ENCODE measurements around the gene DNAI7.

DNAI7 gene

DNA sequence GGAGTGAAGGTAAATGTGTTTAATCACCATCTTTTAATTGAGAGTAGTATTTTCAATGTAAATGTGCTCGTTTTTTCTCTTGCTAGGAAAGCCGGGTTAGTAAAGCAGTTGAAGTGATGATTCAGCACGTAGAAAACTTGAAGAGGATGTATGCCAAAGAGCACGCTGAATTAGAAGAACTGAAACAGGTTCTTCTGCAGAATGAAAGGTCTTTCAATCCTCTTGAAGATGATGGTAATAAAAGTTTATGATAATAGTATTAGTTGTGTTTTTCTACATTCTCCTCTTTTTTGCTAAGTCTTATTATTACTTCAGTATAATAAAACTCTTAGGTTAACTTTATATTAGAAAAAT lies 93.9 kb downstream of the DNAI7 start:
- no peaks in the 10 kb centered on the region for H3K36me3 ChIP-seq (ENCODE audit: low read depth)
- no peak for ATAC-seq (ENCODE audit: low read depth)
- no peaks in the 10 kb centered on the region for H3K9me3 ChIP-seq (ENCODE audit: severe bottlenecking)
- H3K4me3 ChIP-seq (ENCODE audit: severe bottlenecking), result no peak overlapping the region
- no peaks in the 10 kb centered on the region for H3K27me3 ChIP-seq (ENCODE audit: insufficient read depth, poor library complexity, severe bottlenecking)
- no peaks in the 10 kb centered on the region for H3K4me1 ChIP-seq (ENCODE audit: insufficient read depth, poor library complexity, severe bottlenecking)
- TF ChIP-seq, protein P1, sequence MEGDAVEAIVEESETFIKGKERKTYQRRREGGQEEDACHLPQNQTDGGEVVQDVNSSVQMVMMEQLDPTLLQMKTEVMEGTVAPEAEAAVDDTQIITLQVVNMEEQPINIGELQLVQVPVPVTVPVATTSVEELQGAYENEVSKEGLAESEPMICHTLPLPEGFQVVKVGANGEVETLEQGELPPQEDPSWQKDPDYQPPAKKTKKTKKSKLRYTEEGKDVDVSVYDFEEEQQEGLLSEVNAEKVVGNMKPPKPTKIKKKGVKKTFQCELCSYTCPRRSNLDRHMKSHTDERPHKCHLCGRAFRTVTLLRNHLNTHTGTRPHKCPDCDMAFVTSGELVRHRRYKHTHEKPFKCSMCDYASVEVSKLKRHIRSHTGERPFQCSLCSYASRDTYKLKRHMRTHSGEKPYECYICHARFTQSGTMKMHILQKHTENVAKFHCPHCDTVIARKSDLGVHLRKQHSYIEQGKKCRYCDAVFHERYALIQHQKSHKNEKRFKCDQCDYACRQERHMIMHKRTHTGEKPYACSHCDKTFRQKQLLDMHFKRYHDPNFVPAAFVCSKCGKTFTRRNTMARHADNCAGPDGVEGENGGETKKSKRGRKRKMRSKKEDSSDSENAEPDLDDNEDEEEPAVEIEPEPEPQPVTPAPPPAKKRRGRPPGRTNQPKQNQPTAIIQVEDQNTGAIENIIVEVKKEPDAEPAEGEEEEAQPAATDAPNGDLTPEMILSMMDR (IDR thresholded peaks at IDR 0.05; ENCODE audit: poor library complexity, severe bottlenecking), result no peak
- no peak for DNase-seq (ENCODE audit: low spot score)
- H3K27ac ChIP-seq (ENCODE audit: poor library complexity, severe bottlenecking), result no peak overlapping the region

DNA sequence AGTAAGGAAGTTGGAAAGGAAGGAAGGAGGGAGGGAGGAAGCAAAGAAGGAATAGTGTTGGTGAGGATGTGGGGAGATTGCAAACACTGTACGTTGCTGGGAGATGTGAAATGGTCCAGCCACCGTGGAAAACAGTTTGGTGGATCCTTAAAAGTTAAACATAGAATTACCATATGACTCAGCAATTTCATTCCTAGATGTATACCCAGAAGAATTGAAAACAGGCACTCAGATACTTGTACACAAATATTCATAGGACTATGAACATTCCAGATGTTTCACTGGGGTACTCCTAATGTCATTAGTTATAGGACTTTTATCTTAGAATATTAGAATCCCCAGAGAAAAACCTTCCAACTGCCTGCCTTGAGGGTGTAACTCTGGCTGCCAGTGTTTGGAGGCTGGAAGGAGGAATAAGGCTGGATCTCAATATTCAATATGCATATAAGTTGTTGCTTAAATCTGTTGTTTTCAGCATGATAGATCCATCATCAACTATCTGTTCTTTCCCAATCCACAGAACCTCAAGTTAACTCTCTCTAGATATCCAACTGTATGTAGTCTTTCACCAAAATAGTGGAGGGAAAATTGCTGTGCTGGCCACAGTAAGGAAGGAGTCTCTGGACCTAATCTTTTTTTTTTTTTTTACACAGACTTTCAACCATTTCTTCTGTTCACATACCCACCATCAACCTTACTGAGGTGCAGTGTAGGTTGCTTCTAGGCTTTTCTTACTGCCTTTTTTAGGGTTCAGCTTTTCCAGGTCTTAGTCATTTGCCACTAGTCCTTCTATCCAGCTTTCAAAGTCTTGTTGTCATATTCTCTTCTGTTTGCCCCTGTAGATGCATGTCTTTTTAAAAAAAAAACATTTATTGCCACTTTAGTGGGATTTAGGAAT lies 94.5 kb downstream of the DNAI7 start:
- DNase-seq (ENCODE audit: low spot score) (no peak), ATAC-seq (ENCODE audit: low read depth) (no peak)
- no peaks in the 10 kb centered on the region for H3K4me1 ChIP-seq (ENCODE audit: insufficient read depth, poor library complexity, severe bottlenecking)
- H3K36me3 ChIP-seq (ENCODE audit: low read depth), result no peaks in the 10 kb centered on the region
- H3K9me3 ChIP-seq (ENCODE audit: severe bottlenecking), result no peaks in the 10 kb centered on the region
- H3K27ac ChIP-seq (ENCODE audit: poor library complexity, severe bottlenecking), result no peak overlapping the region
- no peaks in the 10 kb centered on the region for H3K27me3 ChIP-seq (ENCODE audit: insufficient read depth, poor library complexity, severe bottlenecking)
- TF ChIP-seq, protein P1 (IDR thresholded peaks at IDR 0.05; ENCODE audit: poor library complexity, severe bottlenecking), result no peak
- no peak overlapping the region for H3K4me3 ChIP-seq (ENCODE audit: severe bottlenecking)

DNA sequence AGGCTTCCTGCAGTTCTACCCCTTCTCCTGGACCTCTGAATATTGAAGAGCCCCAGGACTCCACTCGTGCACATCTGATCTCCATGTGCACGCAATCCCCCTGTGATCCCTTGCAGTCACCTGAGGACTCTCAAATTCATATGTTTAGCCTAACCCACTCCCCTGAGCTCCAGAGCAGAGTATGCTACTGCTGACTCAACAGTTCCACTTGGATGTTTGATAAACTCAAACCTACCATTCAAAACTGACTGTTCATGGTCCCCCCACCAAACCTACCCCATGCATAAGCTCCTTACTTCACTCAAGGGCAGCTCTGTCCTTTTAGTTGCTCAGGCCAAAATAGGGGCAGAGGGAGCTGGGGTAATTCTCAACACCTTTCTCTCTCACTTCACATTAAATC lies 96.0 kb downstream of the DNAI7 start:
- no peaks in the 10 kb centered on the region for H3K4me1 ChIP-seq (ENCODE audit: insufficient read depth, poor library complexity, severe bottlenecking)

DNA sequence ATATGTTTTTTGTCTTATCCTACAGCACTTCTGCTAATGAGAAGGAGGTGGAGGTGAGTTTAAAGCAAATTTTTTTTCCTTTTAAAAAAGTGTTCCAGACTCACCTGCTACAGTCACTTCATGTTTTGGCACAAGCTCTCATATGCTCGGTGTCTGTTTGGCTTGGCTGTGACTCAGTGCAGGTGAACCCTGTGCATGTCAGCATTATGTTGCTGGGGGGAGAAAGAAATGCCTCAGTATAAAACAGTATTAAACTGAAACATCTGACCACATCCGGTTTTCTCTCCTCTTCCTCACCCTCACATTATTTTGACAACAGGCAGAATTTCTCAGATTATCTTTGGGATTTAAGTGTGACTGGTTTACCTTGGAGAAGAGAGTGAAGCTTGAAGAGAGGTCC lies 105.2 kb downstream of the DNAI7 start:
- TF ChIP-seq, protein P1 (IDR thresholded peaks at IDR 0.05; ENCODE audit: poor library complexity, severe bottlenecking), result no peak
- H3K36me3 ChIP-seq (ENCODE audit: low read depth), result no peaks in the 10 kb centered on the region
- peak overlapping the region; percentile 29 for H3K27ac ChIP-seq (ENCODE audit: poor library complexity, severe bottlenecking)
- no peaks in the 10 kb centered on the region for H3K9me3 ChIP-seq (ENCODE audit: severe bottlenecking)
- peaks cover 4% of the 10 kb centered on the region for H3K4me1 ChIP-seq (ENCODE audit: insufficient read depth, poor library complexity, severe bottlenecking)
- no peak overlapping the region for H3K4me3 ChIP-seq (ENCODE audit: severe bottlenecking)
- peak; percentile 78 for ATAC-seq (ENCODE audit: low read depth)
- DNase-seq (ENCODE audit: low spot score), result no peak
- H3K27me3 ChIP-seq (ENCODE audit: insufficient read depth, poor library complexity, severe bottlenecking), result no peaks in the 10 kb centered on the region

More for the DNA sequence above, 96.0 kb downstream of the DNAI7 start:
- no peaks in the 10 kb centered on the region for H3K9me3 ChIP-seq (ENCODE audit: severe bottlenecking)
- no peak overlapping the region for H3K4me3 ChIP-seq (ENCODE audit: severe bottlenecking)
- ATAC-seq (ENCODE audit: low read depth) (no peak), DNase-seq (ENCODE audit: low spot score) (no peak)
- H3K27ac ChIP-seq (ENCODE audit: poor library complexity, severe bottlenecking), result no peak overlapping the region
- no peaks in the 10 kb centered on the region for H3K36me3 ChIP-seq (ENCODE audit: low read depth)
- no peaks in the 10 kb centered on the region for H3K27me3 ChIP-seq (ENCODE audit: insufficient read depth, poor library complexity, severe bottlenecking)
- TF ChIP-seq, protein P1 (IDR thresholded peaks at IDR 0.05; ENCODE audit: poor library complexity, severe bottlenecking), result no peak

DNA sequence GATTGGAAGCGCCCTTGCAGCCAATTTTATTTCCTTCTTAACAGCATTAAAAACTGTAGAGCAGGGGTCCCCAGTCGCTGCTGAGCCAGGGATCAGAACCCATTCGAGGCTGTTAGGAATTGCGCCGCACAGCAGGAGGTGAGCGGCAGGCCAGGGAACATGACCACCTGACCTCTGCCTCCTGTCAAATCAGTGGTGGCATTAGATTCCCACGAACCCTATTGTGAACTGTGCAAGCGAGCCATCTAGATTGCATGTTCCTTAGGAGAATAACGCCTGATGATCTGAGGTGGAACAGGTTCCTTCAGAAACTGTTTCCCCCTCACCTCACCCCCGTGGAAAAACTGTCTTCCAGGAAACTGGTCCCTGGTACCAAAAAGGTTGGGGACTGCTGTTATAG lies 107.4 kb downstream of the DNAI7 start:
- H3K36me3 ChIP-seq (ENCODE audit: low read depth), result no peaks in the 10 kb centered on the region
- no peak overlapping the region for H3K4me3 ChIP-seq (ENCODE audit: severe bottlenecking)
- peaks cover 4% of the 10 kb centered on the region for H3K4me1 ChIP-seq (ENCODE audit: insufficient read depth, poor library complexity, severe bottlenecking)
- ATAC-seq (ENCODE audit: low read depth) (no peak), DNase-seq (ENCODE audit: low spot score) (no peak)
- TF ChIP-seq, protein P1 (IDR thresholded peaks at IDR 0.05; ENCODE audit: poor library complexity, severe bottlenecking), result no peak
- H3K27me3 ChIP-seq (ENCODE audit: insufficient read depth, poor library complexity, severe bottlenecking), result no peaks in the 10 kb centered on the region
- no peak overlapping the region for H3K27ac ChIP-seq (ENCODE audit: poor library complexity, severe bottlenecking)
- no peaks in the 10 kb centered on the region for H3K9me3 ChIP-seq (ENCODE audit: severe bottlenecking)

All from RWPE2 (cell line).